ENCODE data around the gene TBC1D24.

The TBC1D24 gene

DNA sequence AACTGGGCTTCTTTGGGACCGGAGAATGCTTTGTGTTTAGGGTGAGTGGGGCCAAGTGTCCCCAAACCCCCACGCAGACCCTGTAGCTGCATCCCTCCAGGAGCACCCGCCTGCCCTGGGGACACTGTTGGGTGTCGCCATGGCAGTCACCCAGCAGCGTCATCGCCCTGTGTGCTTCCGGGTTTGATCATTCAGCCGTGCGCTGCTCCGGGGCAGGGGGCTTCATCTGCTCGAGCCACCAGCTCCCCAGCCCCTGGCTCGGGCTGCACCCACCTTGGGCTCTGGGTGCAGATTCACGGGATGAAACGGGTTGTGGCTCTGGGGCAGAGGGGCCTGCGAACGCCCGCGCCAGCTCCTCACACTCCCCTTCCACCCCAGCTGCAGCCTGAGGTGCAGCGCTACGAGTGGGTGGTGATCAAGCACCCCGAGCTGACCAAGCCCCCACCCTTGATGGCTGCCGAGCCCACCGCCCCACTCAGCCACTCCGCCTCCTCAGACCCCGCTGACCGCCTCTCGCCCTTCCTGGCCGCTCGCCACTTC lies 25.0 kb downstream of the TBC1D24 start:
- no peak overlapping the region for H3K4me3 ChIP-seq (ENCODE audit: low read depth, low read length)
- TF ChIP-seq POLR2A (IDR thresholded peaks at IDR 0.05; ENCODE audit: extremely low read depth, insufficient read length) (no peak), MYC (IDR thresholded peaks at IDR 0.05; ENCODE audit: low read depth, low read length) (no peak)
- TF ChIP-seq, protein P1, sequence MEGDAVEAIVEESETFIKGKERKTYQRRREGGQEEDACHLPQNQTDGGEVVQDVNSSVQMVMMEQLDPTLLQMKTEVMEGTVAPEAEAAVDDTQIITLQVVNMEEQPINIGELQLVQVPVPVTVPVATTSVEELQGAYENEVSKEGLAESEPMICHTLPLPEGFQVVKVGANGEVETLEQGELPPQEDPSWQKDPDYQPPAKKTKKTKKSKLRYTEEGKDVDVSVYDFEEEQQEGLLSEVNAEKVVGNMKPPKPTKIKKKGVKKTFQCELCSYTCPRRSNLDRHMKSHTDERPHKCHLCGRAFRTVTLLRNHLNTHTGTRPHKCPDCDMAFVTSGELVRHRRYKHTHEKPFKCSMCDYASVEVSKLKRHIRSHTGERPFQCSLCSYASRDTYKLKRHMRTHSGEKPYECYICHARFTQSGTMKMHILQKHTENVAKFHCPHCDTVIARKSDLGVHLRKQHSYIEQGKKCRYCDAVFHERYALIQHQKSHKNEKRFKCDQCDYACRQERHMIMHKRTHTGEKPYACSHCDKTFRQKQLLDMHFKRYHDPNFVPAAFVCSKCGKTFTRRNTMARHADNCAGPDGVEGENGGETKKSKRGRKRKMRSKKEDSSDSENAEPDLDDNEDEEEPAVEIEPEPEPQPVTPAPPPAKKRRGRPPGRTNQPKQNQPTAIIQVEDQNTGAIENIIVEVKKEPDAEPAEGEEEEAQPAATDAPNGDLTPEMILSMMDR (IDR thresholded peaks at IDR 0.05; ENCODE audit: low read depth, low read length) = no peak
- TF ChIP-seq, protein P2, sequence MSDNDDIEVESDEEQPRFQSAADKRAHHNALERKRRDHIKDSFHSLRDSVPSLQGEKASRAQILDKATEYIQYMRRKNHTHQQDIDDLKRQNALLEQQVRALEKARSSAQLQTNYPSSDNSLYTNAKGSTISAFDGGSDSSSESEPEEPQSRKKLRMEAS (IDR thresholded peaks at IDR 0.05; ENCODE audit: low read depth, low read length) = no peak

DNA sequence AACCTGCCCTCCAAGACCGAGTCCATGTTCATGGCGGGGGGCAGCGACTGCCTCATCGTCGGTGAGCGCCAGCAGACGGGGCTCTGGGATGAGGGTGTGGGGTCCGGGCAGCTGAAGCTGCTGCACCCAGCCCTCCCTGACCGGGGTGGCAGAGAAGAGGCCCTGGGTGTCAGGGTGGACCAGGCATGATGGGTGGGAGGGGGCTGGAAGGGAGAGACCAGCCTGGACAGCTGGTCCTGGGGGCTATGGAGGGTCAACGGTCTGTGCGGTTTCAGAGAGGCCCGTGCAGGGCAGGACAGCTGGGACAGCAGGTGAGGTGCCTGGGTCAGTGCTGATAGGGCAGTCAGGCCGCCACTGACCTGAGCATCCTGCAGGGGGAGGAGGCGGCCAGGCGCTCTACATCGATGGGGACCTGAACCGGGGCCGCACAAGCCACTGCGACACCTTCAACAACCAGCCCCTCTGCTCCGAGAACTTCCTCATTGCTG lies 25.5 kb downstream of the TBC1D24 start:
- H3K4me3 ChIP-seq (ENCODE audit: low read depth, low read length) = no peak overlapping the region
- DNase-seq (ENCODE audit: low read depth) = no peak
- TF ChIP-seq, protein P2 (IDR thresholded peaks at IDR 0.05; ENCODE audit: low read depth, low read length) = no peak
- TF ChIP-seq POLR2A (IDR thresholded peaks at IDR 0.05; ENCODE audit: extremely low read depth, insufficient read length) (no peak), MYC (IDR thresholded peaks at IDR 0.05; ENCODE audit: low read depth, low read length) (no peak)
- TF ChIP-seq, protein P1 (IDR thresholded peaks at IDR 0.05; ENCODE audit: low read depth, low read length) = no peak

More for the DNA sequence above, 25.0 kb downstream of the TBC1D24 start:
- no peak for DNase-seq (ENCODE audit: low read depth)

DNA sequence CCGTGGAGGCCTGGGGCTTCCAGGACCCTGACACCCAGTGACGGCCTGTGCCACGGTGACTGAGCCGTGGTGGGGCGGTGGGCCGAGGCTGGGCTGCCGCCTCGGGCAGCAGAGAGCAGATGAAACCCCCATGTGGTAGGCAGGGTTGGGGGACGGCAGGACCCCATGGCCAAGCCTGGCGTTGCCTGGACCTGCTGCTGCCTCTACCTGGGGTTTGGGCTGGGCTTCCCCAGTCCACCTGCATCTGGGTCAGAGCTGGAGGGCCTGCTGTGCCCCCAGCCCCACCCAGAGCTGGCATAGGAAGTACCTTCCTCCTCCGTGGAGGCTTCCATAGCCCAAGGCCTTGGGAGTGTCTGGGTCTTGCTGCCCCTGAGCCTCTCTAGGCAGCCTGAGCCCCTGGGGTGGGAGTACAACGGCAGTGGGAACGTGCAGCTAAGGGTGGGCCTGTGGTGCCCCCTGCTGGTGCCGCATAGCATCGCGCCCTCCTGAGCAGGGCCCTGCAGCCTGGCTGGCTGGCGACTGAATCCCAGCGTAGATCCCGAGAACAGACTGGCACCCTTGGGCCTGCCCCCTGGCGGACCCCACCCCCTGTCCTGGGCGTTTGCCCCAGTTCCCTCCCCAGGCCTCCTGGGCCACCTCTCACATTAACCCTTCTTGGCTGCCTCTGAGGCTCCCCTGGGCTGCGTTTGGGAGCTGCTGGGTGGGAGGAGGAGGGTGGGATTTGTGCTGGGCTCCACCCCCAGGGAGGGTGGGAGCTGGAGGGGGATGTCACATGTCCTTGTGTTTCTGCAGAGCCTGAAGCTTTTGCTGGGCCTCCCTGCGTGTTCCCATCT lies 26.2 kb downstream of the TBC1D24 start:
- peak; percentile 52; the same call in 1 of the 2 replicates for TF ChIP-seq MYC (IDR thresholded peaks at IDR 0.05; ENCODE audit: low read depth, low read length)
- TF ChIP-seq, protein P1 (IDR thresholded peaks at IDR 0.05; ENCODE audit: low read depth, low read length) = peak; percentile 91
- TF ChIP-seq, protein P2 (IDR thresholded peaks at IDR 0.05; ENCODE audit: low read depth, low read length) = 0 out of 2 replicates have a peak, but pooled peaks have one; percentile 34
- TF ChIP-seq POLR2A (IDR thresholded peaks at IDR 0.05; ENCODE audit: extremely low read depth, insufficient read length) = no peak
- DNase-seq (ENCODE audit: low read depth) = peak; percentile 84
- H3K4me3 ChIP-seq (ENCODE audit: low read depth, low read length) = no peak overlapping the region

- H3K4me3 ChIP-seq (ENCODE audit: low read depth, low read length) = no peak overlapping the region
- DNase-seq (ENCODE audit: low read depth) = no peak
- TF ChIP-seq, protein P2 (IDR thresholded peaks at IDR 0.05; ENCODE audit: low read depth, low read length) = no peak
- TF ChIP-seq, protein P1 (IDR thresholded peaks at IDR 0.05; ENCODE audit: low read depth, low read length) = no peak
These were observed 27.3 kb downstream of the TBC1D24 start for GRCh38 chr16:2501946-2502895.

GRCh38 chr16:2505695-2506094 lies 30.8 kb downstream of the TBC1D24 start:
- DNase-seq (ENCODE audit: low read depth) = no peak
- no peak overlapping the region for H3K4me3 ChIP-seq (ENCODE audit: low read depth, low read length)
- TF ChIP-seq, protein P1 (IDR thresholded peaks at IDR 0.05; ENCODE audit: low read depth, low read length) = no peak
- TF ChIP-seq, protein P2 (IDR thresholded peaks at IDR 0.05; ENCODE audit: low read depth, low read length) = no peak
- TF ChIP-seq POLR2A (IDR thresholded peaks at IDR 0.05; ENCODE audit: extremely low read depth, insufficient read length) (no peak), MYC (IDR thresholded peaks at IDR 0.05; ENCODE audit: low read depth, low read length) (no peak)
